ENCODE results near the gene RHBDD3.

Gene RHBDD3

DNA sequence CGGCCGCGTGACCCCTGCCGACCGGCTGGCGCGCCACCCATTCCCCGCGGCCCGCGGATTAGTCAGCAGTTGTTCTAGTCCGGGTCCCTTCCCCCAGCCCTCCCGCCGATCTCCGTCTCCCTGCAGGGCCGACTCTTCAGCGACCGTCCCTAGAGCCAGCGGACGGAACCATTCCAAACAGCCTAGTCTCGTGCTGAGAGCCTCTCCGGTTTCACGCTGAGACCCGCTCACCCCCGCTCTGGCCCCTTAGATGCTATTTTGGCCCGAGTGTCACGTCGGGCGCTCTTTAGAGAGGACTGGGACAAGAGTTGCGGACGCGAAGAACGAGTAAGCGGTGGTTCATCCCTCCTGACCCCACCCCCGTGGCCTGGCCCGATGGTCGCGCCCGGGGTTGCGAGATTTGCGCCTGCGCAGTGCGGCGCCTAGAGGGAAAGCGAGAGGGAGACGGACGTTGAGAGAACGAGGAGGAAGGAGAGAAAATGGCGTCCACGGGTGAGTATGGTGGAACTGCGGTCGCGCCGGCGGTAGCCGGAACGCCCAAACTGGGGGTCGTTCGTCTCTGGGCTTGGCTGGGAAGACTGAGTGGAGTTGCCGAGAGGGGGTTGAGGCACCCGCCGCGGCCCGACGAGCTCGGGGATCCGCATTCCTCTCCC lies at the start of gene RHBDD3, which contains the start of gene EWSR1:
Gene RHBDD3, minus strand, starts transcription at position 124 of the 653 bp plus-strand sequence. CDS start 2,355 bp downstream, outside the sequence.
Gene EWSR1, plus strand, starts transcription at position 411 of the 653 bp plus-strand sequence. Its CDS starts 69 bp downstream, at position 480.
- in situ Hi-C loops (cut with HindIII; ENCODE audit: low sequenced_read_pairs), result no loop called here

DNA sequence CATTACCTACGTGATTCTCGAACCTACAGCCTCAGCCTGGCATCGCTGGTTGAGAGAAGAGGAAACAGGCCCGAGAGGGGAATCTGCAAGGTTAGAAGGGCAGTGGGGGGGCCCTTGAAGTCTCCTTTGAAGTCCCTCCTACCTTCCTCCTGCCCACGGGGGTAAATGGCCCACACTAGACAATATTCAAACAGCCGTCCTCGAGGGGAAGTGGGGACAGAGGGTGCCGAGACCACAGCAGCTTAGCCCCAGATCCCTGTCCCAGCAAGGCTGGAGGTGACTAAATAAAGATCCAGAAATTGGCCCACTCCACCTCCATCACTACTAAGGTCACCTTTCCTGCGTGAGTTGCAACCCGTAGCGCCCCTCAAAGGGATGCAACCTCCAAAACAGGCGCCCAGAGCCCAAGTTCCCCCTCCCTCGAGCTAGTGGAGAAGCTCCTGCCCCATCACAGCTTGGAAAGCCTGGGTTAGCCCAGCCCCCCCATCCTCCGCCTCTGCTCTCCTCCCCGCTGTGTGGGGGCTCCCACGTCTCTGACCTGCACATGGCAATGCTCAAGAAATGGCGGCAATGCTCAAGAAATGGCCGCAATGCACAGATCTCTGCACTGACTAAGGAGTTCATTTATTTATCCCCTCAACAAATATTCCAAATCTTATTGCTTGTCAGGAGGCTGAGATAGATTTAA lies 48.5 kb upstream of the RHBDD3 start:
- in situ Hi-C loops (cut with HindIII; ENCODE audit: low sequenced_read_pairs), result no loop called here

GRCh38 chr22:29315286-29316140 lies 47.7 kb upstream of the RHBDD3 start, which contains the start of gene RASL10A:
RASL10A (minus strand) TSS chr22:29315697; CDS start chr22:29315246, 451 bp downstream.
- in situ Hi-C loops (cut with HindIII; ENCODE audit: low sequenced_read_pairs), result no loop called here

DNA sequence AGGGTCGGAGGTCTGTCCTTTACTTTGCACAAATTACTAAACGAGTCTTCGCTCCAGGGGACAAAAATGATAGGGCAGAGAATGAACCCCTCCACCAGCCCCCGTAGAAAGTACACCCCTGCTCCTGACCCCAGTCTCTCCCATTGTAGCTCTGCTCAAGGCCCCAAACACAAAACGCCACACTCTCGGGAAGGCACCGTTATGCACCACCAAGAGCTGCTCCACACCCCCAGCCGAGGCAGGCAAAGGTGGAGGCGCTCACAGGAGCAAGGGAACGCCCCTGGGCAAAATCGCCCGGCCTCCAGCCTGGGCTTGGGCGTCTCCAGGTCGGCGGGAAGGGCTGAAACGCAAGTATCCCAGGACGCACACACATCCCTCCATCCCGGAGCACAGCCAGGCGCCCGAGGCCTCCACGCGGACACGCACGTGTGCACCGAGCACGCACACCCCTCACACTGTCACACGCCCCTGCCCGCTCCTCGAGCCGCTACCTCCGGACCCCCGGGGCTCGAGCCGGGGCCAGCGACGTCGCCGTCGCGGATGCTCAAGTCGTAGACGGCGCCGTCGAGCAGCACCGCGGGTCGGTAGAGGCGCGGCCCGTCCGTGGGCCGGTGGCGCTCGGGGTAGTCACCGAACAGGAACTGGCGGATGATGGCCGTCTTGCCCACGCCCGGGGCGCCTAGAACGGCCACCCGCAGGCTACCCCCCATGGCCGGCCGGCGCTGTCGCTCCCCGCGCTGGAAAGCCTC lies 46.9 kb upstream of the RHBDD3 start:
- in situ Hi-C loops (cut with HindIII; ENCODE audit: low sequenced_read_pairs), result no loop called here

GRCh38 chr22:29313576-29314466 lies 46.0 kb upstream of the RHBDD3 start:
- in situ Hi-C loops (cut with HindIII; ENCODE audit: low sequenced_read_pairs), result no loop called here

GRCh38 chr22:29313126-29313575 lies 45.4 kb upstream of the RHBDD3 start:
- in situ Hi-C loops (cut with HindIII; ENCODE audit: low sequenced_read_pairs), result no loop called here

DNA sequence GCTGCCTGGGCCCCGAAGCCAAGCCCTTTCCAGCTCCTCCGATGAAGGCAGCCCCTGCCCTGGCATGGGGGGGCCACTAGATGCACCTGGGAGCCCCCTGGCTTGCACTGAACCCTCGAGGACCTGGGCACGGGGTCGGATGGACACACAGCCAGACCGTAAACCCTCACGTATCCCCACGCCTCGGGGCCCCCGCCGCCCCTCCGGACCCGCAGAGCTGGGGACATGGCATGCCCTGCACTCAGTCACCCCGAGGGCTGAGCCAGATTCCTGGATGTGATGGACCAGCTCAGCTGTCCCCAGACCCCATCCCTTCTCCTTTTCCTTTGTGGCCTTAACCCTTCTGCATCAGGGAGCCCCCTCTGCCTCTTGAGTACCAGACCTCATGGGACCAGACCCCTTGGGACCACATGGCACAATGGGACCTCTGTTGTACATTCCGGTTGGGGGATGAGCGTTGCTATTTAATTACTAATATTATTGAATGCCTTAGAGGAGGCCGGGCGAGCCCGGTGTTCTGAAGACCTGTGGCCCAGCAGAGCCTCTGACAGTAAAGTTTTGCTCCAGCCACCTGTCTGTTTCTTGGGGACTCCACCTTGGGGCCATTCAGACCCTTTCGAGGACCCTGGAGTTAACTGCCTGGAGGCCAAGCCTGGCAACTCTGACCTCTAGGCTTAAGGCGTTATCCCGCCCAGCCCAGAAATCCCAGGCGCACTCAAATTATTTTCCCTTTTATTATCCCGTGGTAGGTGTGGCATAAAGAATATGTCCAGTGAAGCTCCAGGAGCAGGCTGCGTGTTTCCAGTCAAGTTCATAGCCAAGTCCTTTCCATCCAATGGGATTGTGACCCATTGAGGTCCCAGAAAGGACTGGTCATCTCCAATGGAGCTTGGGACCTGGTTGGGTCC lies 44.7 kb upstream of the RHBDD3 start:
- in situ Hi-C loops (cut with HindIII; ENCODE audit: low sequenced_read_pairs), result no loop called here

GRCh38 chr22:29311464-29312217 lies 43.9 kb upstream of the RHBDD3 start:
- in situ Hi-C loops (cut with HindIII; ENCODE audit: low sequenced_read_pairs), result no loop called here

GRCh38 chr22:29310863-29311339 lies 43.1 kb upstream of the RHBDD3 start:
- in situ Hi-C loops (cut with HindIII; ENCODE audit: low sequenced_read_pairs), result no loop called here

GRCh38 chr22:29310065-29310862 lies 42.5 kb upstream of the RHBDD3 start:
- in situ Hi-C loops (cut with HindIII; ENCODE audit: low sequenced_read_pairs), result no loop called here

DNA sequence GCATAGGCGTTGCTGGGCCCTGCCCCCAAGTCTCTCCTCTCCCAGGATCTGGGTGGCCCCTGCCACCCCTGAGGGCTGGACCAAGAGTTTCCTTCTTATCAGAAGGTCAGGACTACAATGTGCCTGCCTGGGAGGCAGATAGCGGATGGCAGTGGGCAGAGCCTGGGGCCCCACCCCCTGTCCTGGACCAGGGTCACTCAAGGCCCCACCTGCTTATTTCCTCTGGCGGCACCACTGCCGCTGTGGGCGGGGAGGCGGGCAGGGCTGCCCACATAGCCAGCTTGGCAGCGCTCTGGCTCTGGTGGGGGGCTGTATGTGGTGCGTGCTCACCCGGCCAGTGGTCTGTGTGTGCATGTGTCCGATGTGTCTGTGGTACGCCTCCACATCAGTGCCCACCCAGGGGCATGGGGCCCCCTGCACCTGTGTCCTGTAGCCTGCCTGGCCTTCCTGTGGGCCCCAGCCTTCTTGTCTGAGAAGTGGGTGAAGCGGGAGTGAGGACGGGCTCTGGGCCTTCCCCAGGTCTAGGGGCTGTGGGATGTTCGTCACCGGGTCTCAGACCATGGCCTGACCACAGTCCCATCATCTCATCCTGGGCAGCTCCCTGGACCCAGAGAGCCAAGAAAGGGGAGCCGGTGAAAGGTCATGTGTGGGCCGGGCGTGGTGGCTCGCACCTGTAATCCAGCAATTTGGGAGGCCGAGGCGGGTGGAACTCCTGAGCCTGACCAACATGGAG lies 41.7 kb upstream of the RHBDD3 start:
- in situ Hi-C loops (cut with HindIII; ENCODE audit: low sequenced_read_pairs), result no loop called here

DNA sequence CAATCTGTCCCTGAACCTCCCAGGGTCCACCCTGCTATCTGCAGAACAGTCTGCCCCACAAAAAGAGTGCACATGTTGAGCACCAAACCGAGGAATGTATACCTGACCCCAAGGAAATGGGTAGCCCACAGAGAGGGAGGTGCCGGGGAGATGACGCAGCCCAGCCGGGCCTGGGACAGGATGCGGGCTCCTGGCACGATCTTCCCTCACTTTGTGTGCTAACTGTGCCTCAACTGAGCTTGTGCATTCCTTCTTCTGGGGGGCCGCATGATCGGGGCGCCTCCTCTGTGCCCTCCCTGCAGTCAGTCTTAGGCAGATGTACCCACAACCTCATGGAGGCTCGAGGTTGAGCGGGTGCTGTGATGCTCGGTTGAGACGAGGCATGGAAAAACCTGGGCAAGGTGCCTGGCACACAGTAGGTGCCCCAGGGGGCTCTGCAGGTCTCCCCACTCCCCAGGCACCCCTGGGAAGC lies 41.0 kb upstream of the RHBDD3 start:
- in situ Hi-C loops (cut with HindIII; ENCODE audit: low sequenced_read_pairs), result no loop called here

GRCh38 chr22:29308148-29308790 lies 40.5 kb upstream of the RHBDD3 start:
- in situ Hi-C loops (cut with HindIII; ENCODE audit: low sequenced_read_pairs), result no loop called here

- in situ Hi-C loops (cut with HindIII; ENCODE audit: low sequenced_read_pairs), result no loop called here
Observed at GRCh38 chr22:29307596-29308147, 39.9 kb upstream of the RHBDD3 start.

All from endothelial cell of hepatic sinusoid (primary cell).